Esophagus muscularis mucosa (tissue), 4 donors: ENCODE results near the gene MAPK7. TPM values are rescaled to one million over a fixed set of nuclear protein-coding genes. Genes with fewer than 3 reads are reported as not detected.

Experiments used
- DNase-seq: peaks from one replicate; pipeline ENCODE4 v3.0.0-alpha.2; 2017; ENCODE audit errors: extremely low spot score
- H3K27ac ChIP-seq, 4 donors: fragments of 200-600 bp; sonication (generic); replicated peaks in 1 of 4; 1 replicate in 3 of 4; 2 replicates in 1 of 4; pipeline ENCODE4 v1.5.1; 2016 to 2019; ENCODE audit warnings: mild to moderate bottlenecking in 1 of 4
- H3K27me3 ChIP-seq, 4 donors: fragments of 200-600 bp; sonication (generic); one replicate each; pipeline versions ENCODE4 v1.5.1 to v1.6.0; 2016 to 2019
- H3K36me3 ChIP-seq, 4 donors: fragments of 200-600 bp; sonication (generic); one replicate each; pipeline ENCODE4 v1.5.1; 2016 to 2019
- H3K4me1 ChIP-seq, 4 donors: fragments of 200-600 bp; sonication (generic); one replicate each; pipeline ENCODE4 v1.5.1; 2016 to 2019
- H3K4me3 ChIP-seq, 4 donors: fragments of 200-600 bp; sonication (generic); 1 replicate in 2 of 4; 2 replicates in 2 of 4; pipeline ENCODE4 v1.5.1; 2016 to 2019; ENCODE audit warnings: mild to moderate bottlenecking in 4 of 4, moderate library complexity in 1 of 4
- H3K9me3 ChIP-seq, 4 donors: fragments of 200-600 bp; sonication (generic); 1 replicate in 3 of 4; 2 replicates in 1 of 4; pipeline ENCODE4 v1.5.1; 2016 to 2019
- CTCF ChIP-seq, 3 experiments: fragments of 200-600 bp in 2 of 3; fragments of 450-650 bp in 1 of 3; sonication (generic) in 2 of 3; IDR thresholded peaks; one replicate each; pipeline ENCODE4 v1.5.1; 2017 to 2019; ENCODE audit warnings: antibody characterized with exemption in 3 of 3, mild to moderate bottlenecking in 2 of 3, moderate library complexity in 1 of 3
- EP300 ChIP-seq: sonication (generic); formaldehyde crosslinking; IDR thresholded peaks from one replicate; pipeline ENCODE4 v1.6.1; 2017; ENCODE audit warnings: antibody characterized with exemption
- POLR2A ChIP-seq: fragments of 450-650 bp; IDR thresholded peaks from one replicate; pipeline ENCODE4 v1.6.1; 2017; ENCODE audit warnings: antibody characterized with exemption, moderate library complexity, mild to moderate bottlenecking, low read depth
- POLR2AphosphoS5 ChIP-seq, 2 donors: sonication (generic); formaldehyde crosslinking; IDR thresholded peaks; one replicate each; pipeline ENCODE4 v1.6.1; 2017; ENCODE audit warnings: antibody characterized with exemption in 2 of 2
- WGBS: methylation state at CpG from one replicate; pipeline ENCODE4 v1.1.5; 2018; 5-methylcytosine and 5-hydroxymethylcytosine counted together
- intact Hi-C: fragments of 100-400 bp; cut with DNase I; formaldehyde crosslinking; loops from one replicate; pipeline ENCODE4 v1.15.1; 2023
- total RNA-seq, 4 donors: library from RNA; depleted of rRNA; stranded (reverse); fragments of >200 nt; gene quantifications; one replicate each; pipeline versions ENCODE4 v1.1.0 to v1.2.1, GENCODE V29; 2016

MAPK7 gene
- total RNA-seq, 4 donors from 2014 or later = 26.3 to 41.4 (median 33.2) TPM

- Histone ChIP-seq H3K27ac (no peak overlapping the region), H3K4me3 (no peak overlapping the region), H3K27me3 (no peaks in the 10 kb centered on the region), H3K4me1 (peaks cover 0 to 19% (median 16%) of the 10 kb centered on the region in 4 donors), H3K36me3 (no peaks in the 10 kb centered on the region), H3K9me3 (no peaks in the 10 kb centered on the region)
- intact Hi-C loops = no loop called here
- no peak for TF ChIP-seq EP300
- no peak for TF ChIP-seq POLR2A
- no peak for TF ChIP-seq CTCF (IDR thresholded peaks at IDR 0.05)
- no peak for TF ChIP-seq POLR2AphosphoS5 (IDR thresholded peaks at IDR 0.05)
- DNase-seq = no peak
- WGBS = 80% methylated on average over 5 of the region's 5 CpGs
Observed at GRCh38 chr17:19405114-19405513, 26.8 kb downstream of the MAPK7 start.

GRCh38 chr17:19407601-19408345 is 29.5 kb downstream of the MAPK7 start:
- Histone ChIP-seq H3K36me3 (no peaks in the 10 kb centered on the region), H3K4me3 (no peak overlapping the region), H3K4me1 (peaks cover 4 to 19% (median 18%) of the 10 kb centered on the region in 4 donors), H3K27me3 (no peaks in the 10 kb centered on the region), H3K9me3 (no peaks in the 10 kb centered on the region), H3K27ac (no peak overlapping the region)
- WGBS = 100% methylated on average over 6 of the region's 10 CpGs
- no peak for TF ChIP-seq POLR2AphosphoS5 (IDR thresholded peaks at IDR 0.05)
- no peak for TF ChIP-seq EP300
- TF ChIP-seq POLR2A = no peak
- no peak for DNase-seq
- intact Hi-C loops = no loop called here

- no peak for TF ChIP-seq EP300
- no peak for TF ChIP-seq CTCF (IDR thresholded peaks at IDR 0.05)
- no peak for TF ChIP-seq POLR2AphosphoS5 (IDR thresholded peaks at IDR 0.05)
- TF ChIP-seq POLR2A = no peak
- DNase-seq = no peak
- no peak overlapping the region for H3K4me3 ChIP-seq
- WGBS = 100% methylated on average over 2 of the region's 2 CpGs
- H3K27me3 ChIP-seq = no peaks in the 10 kb centered on the region
- no peaks in the 10 kb centered on the region for H3K9me3 ChIP-seq
- H3K4me1 ChIP-seq = peaks cover 4 to 18% (median 17%) of the 10 kb centered on the region in 4 donors
- H3K27ac ChIP-seq = no peak overlapping the region
- intact Hi-C loops = no loop called here
- H3K36me3 ChIP-seq = no peaks in the 10 kb centered on the region
Observed at GRCh38 chr17:19408346-19408710, 30.0 kb downstream of the MAPK7 start.

- TF ChIP-seq EP300 = no peak
- no peak for TF ChIP-seq POLR2AphosphoS5 (IDR thresholded peaks at IDR 0.05)
- TF ChIP-seq CTCF (IDR thresholded peaks at IDR 0.05) = no peak
- no peak for TF ChIP-seq POLR2A
- Histone ChIP-seq H3K27ac (no peak overlapping the region), H3K36me3 (no peaks in the 10 kb centered on the region), H3K27me3 (no peaks in the 10 kb centered on the region), H3K4me3 (no peak overlapping the region), H3K9me3 (no peaks in the 10 kb centered on the region), H3K4me1 (peaks cover 4 to 18% (median 17%) of the 10 kb centered on the region in 4 donors)
- WGBS = 96% methylated on average over 3 of the region's 3 CpGs
- DNase-seq = no peak
- intact Hi-C loops = no loop called here
Observed at GRCh38 chr17:19409066-19409465, 30.8 kb downstream of the MAPK7 start.

- Histone ChIP-seq H3K4me3 (no peak overlapping the region), H3K36me3 (no peaks in the 10 kb centered on the region), H3K27ac (no peak overlapping the region), H3K4me1 (peaks cover 4 to 18% (median 17%) of the 10 kb centered on the region in 4 donors), H3K27me3 (no peaks in the 10 kb centered on the region), H3K9me3 (no peaks in the 10 kb centered on the region)
- intact Hi-C loops = no loop called here
- WGBS = 93% methylated on average over 2 of the region's 3 CpGs
- no peak for TF ChIP-seq CTCF (IDR thresholded peaks at IDR 0.05)
- no peak for TF ChIP-seq POLR2AphosphoS5 (IDR thresholded peaks at IDR 0.05)
- no peak for TF ChIP-seq EP300
- TF ChIP-seq POLR2A = no peak
- DNase-seq = no peak
Observed at GRCh38 chr17:19409509-19409908, 31.2 kb downstream of the MAPK7 start.
